Gastroesophageal sphincter (tissue), 3 donors: ENCODE results near the gene GALNTL6.

Experiments used
- CTCF ChIP-seq, 4 experiments: fragments of 200-600 bp in 2 of 4; fragments of 450-650 bp in 2 of 4; sonication (generic) in 1 of 4; IDR thresholded peaks; one replicate each; pipeline ENCODE4 v1.5.1; 2017 to 2019; ENCODE audit warnings: antibody characterized with exemption in 4 of 4, mild to moderate bottlenecking in 2 of 4, moderate library complexity in 2 of 4
- EP300 ChIP-seq: sonication (generic); formaldehyde crosslinking; IDR thresholded peaks from one replicate; pipeline ENCODE4 v1.6.1; 2017; ENCODE audit warnings: antibody characterized with exemption, mild to moderate bottlenecking
- POLR2A ChIP-seq, 2 donors: fragments of 450-650 bp; IDR thresholded peaks; one replicate each; pipeline ENCODE4 v1.6.1; 2017; ENCODE audit warnings: antibody characterized with exemption in 2 of 2, mild to moderate bottlenecking in 2 of 2, moderate library complexity in 1 of 2
- POLR2AphosphoS5 ChIP-seq: sonication (generic); formaldehyde crosslinking; IDR thresholded peaks from one replicate; pipeline ENCODE4 v1.6.1; 2017; ENCODE audit warnings: antibody characterized with exemption

GRCh38 chr4:173002830-173003561 is 1189.8 kb downstream of the GALNTL6 start:
- no peak for TF ChIP-seq POLR2AphosphoS5
- no peak for TF ChIP-seq CTCF (IDR thresholded peaks at IDR 0.05)
- no peak for TF ChIP-seq POLR2A (IDR thresholded peaks at IDR 0.05)
- no peak for TF ChIP-seq EP300
